GM18508 (cell line): ENCODE results near the gene TBC1D10A.

Experiments used
- ATAC-seq: cut with Tn5 transposase; IDR thresholded peaks from one replicate; pipeline ENCODE4 v1.9.1; 2021; ENCODE audit warnings: moderate number of reproducible peaks; ENCODE audit not compliant: insufficient read depth, unreplicated experiment

Gene TBC1D10A

DNA sequence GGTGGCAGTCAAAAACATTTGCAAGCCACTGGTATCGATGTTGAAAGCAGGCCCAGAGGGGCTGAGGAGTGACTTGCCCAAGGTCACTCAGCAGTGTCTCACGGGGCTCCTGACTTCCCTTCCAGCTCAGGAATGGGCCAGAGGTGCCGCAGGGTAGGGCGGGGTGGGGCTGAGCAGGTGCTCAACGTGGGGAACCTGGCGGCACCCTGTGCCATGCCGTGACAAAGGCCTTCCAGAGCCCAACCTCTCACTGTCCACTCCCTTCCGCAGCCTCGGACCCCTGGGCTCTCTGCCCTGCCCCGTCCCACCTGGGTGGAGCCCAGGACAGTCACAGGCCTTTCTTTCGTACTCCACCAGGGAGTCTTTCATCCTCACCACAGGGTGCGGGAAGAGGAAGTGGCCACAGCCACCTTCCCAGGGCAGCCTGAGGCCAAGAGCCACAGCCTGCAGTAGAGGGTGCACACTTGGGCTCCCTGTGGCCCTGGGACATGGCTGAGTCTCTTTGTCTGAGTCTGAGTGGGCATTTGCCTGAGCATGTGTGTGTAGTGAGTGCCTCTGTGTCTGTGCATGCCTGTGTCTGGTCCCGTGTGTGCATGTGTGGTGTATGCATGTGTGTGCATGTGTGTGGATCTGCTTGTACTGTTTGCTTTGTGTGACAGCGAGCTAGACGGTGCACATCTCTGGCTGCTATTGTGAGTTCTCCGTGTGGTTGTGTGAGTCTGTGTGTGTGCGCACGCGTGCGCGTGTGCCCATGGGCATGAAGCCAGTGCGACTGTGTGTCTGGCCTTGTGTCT lies 74.1 kb downstream of the TBC1D10A start:
- no peak for ATAC-seq

DNA sequence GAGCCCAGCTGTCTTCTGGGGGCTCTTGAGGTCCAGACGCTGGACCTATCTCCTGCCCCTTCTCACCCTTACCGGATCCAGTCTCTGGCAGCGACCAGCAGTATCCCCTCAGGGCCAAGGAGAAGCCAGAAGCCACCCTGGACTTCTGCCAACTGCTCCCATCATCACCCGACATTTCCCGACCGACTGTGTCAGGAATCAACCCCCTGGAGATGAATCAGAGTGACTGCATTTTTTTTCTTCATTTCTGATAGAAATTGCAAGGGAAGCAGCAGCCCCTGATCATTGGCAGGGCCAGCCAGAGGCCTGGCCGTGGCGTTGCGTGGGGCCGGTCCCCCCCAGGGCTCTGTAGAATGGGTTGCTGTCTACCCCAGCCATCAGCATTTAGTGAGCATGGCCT lies 75.0 kb downstream of the TBC1D10A start:
- ATAC-seq = no peak

DNA sequence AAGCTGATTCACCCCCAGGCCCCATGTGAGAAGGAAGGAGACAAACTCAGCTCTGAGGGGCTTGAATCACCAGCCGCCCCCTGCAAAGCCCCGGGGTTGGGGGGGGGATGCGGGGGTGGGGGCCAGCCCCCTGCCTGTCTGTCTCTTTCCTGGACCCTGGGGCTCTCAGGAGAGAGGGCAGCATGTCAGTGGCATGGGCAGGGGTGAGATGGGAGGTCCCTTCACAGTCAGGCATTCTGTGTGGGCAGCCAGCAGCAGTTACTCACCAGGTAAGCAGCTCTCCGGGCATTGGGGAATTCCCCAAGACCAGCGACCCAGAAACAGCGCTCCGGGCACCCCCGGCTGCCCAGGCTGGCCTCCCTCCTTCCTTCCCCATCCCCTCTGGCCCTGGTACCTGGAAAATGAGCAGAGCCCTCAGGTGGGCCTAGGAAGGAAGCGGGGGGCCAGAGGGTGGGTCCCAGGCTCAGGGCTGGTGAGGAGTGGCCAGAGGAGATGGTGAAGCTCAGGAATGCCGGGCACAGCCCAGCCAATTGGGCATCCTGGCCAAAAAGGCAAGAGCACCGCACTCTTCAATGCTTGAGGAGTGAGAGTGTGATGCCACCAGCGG lies 76.0 kb downstream of the TBC1D10A start:
- ATAC-seq = no peak

DNA sequence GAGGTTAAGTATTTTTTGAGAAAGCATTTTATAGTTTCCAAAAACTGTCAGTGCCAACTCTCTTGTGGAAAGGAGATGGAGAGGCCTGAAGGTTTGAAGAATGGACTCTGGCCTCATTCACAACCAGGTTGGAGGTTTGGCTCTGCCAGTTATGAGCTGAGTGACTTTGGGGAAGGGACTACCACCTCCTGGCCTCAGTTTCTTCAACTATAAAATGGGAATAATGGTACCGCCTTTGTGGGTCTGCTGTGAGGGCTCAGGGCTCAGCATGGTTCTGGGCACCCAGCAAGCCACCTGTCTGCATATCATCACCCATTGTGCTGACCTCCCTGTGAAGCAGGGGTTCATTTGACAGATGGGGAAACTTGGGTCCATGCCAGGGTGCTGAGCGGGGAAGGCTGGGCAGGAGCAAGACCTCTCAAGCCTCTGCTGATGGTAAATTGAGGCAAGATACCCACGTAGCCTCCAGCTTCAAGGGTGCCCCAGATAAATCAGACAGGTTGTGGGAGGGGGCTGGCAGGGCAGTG lies 76.6 kb downstream of the TBC1D10A start:
- no peak for ATAC-seq

DNA sequence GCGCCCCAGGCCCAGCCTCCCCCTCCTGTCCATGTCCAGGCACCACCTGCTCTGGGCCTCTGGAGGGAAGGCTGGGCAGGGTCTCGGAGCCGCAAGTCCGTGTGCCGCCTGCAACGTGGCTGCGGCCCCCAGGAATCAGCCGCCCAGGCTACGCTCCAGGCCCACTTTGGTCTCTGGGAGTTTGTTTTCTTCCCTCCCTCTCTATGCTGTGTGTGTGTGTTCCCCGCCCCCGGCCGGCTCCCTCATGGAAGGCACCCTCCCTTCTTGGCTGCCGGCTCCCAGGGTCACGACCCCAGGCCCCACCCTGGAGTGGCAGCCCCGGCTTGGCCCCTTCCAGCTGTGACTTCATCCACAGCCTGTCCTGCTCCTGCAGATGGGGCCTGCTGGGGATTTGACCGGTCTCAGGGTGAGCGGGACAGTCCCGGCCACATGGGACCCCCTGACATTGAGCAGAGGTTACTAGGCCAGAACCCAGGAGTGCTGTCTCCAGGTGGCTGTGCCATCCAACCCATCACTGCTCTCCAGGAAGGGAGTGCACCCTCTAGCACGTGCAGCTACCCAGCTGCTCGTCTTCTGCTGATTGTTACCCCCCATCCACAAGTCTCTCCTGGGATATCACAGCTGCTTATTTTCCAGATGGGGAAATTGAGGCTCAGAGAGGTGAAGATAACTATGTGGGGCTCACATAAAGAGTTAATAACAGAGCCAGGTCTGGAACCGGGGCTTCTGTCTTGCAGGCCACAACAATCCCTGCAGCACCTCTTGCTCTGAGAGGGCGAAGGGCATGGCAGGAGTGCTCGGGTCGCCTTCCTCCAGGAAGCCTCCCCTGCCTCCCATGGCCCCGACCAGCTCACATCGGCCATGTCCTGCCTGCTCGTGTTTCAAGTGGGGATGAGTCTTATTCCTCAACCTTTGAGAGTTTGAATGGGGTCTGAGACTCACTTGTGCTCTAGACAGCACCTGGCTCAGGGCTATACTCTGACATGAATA lies 77.4 kb downstream of the TBC1D10A start:
- ATAC-seq = no peak

DNA sequence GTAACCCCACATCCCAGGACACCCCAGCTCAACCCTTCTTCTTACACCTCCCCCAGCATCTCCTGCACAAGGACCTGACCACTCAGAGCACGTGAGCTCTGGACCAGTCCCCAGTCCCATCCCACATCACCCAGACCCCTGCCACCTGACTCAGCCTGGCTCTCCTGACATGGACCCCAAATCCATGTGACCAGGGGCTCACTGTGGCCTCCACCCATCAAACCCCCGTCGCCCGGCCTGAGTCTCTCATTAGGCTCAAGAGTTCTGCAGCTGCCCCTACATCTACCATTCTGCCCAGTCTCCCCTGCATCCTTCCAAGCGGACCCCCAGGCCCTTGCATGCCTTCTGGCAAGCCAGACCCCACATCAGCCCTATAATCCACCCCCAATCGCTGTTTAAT lies 78.3 kb downstream of the TBC1D10A start:
- ATAC-seq = no peak

DNA sequence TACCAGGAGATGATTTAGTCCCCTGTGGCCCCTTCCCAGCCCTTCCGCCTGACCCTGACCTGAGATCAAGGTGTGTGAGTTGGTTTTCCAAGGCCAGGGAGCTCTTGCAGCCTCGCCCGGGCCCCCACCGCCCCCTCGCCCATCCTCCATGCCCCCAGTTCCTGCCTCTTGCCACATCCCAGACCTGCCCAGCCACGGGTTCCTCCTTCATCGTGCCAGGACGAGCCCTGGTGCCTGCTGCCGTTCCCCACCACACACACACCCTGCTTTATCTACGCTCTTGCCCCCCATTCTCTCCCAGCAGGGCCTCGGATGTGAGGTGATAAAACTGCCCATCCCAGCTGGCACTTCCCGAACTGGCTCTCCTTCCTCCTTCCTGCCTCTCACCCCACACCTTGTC lies 78.8 kb downstream of the TBC1D10A start:
- ATAC-seq = no peak

DNA sequence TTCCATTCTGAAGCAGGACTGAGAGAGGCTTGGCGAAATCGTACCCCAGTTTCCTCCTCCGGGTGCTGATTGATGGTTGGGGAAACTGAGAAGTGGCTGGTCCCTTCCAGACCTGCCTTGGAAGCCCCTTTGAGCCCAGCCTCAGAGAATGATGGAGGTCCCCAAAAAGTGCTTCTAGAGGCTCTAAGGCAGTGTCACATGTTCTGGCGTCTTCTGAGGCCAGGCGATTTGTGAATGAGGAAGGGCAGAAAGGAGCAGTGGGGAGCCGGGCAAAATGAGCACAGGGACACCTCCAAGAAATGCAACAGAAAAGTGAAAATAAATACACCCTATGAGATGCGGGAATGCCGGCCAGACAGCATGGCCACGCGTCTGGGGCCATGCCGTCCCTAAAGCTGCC lies 79.2 kb downstream of the TBC1D10A start:
- no peak for ATAC-seq

DNA sequence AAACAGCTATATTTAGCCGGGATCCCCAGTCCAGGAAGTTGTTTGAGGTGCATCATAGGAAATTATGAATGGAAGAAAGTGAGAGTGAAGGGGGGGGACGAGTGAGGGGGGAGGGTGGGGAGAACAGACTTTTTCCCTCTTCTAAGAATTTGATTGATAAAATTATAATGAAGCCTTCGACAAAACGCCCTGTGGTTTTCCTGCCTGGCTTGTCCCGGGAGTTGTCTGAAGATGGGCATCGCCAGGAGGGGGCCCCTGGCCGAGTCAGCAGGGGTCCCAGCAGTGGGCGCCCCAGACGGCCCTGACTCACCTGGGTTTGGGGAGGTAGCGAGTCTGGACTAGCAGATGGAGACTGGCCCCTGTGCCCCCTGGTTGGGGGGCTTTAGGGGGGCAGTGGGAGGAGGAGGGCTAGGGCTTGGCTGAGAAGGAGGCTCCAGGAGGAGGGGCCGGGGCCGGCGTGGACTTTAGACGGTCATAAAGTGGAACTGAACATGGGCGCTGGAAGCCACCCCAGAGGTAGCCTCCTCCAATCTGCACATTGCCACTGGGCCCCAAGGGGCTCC lies 79.8 kb downstream of the TBC1D10A start:
- ATAC-seq = no peak

DNA sequence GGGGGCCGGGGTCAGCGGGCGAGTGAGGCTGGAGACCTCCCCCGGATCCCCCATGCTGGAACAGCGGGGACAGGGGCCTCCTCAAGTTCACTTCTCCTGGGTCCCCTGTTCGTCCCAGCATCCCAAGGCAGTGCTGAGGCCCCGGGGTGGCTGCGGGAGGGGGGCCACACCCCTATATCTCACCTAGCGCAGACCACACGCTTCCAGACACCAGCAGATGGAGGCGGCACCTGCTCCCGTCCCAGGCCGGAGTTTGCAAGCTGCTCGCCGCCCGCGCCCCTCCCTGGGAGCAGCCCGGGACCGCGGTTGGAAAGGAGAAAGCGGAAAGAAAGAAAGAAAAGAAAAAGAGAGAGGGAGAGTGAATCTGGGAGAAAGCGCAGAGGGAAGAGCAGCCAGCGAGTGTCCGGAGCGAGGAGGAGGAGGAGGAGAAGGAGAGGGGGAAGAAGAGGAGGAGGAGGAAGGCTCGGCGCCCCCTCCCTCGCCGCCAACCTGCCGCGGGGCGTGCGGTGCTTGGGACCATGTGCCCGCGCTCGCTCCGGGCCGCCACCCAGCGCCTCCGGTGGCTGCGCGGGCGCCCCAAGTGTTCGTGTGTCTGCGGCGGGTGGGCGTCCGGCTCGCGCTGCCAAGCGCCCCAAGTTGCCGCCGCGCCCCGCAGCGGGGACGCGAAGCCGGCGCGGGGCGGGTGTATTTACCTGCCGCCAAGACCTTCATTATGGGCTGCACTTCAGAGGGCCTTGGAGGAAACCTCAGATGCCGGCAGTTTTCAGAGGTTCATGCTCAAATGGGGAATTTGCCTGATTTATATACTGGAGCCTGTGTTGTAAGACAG lies 80.5 kb downstream of the TBC1D10A start, which contains the start of gene LIF:
LIF (minus strand) TSS at position 775 of the 829 bp plus-strand sequence; CDS start at position 711, 64 bp downstream.
- no peak for ATAC-seq

DNA sequence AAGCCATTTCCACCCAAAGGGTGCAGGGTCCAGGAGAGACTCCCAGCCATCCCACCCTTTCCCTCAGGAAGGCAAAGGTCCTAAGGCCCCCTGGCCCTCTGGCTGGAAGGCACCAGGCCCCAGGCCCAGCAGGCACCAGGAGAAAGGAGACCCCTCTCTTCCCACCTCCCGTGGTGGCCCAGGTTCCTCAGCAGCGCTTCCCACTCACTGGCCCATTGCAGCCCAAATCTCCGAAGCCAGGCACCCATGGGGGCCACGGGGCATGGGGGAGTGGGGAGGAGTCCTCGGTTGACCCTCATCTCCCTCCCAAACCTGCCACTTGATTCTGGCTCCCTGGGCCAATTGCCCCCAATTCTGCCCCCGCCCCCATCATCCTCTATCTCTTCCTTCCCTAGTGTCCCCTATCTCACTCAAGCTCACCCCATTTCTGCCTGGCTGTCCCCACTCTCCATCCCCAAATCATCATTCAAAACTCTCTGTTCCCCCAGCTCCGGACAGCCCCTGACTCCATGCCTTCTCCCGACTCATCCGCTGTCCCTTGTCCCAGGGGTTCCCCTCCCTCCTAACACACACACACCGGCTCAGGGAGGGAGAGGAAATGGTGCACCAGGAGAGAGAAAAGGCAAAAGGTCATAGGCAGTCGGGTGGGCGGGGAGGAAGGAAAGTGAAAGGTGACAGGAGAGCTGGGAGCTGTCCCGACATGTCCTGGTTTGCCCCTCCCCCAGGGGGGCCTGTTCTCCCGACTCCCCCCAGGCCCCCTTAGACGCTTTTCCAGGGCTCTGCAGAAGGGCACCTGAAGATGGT lies 81.4 kb downstream of the TBC1D10A start:
- no peak for ATAC-seq

DNA sequence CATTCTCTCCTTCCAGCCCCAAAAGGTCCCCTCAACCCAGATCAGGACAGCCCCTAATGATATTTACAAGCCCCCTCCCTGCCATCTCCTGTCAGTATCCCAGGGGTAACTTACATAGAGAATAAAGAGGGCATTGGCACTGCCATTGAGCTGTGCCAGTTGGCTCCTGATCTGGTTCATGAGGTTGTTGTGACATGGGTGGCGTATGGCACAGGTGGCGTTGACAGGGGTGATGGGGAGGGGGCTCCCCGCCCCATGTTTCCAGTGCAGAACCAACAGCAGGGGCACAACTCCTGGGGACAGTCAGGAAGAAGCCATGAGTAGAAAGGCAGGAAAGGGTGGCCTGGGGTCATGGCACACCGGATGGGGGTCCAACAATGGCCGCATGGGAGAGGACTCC lies 82.1 kb downstream of the TBC1D10A start:
- ATAC-seq = no peak

DNA sequence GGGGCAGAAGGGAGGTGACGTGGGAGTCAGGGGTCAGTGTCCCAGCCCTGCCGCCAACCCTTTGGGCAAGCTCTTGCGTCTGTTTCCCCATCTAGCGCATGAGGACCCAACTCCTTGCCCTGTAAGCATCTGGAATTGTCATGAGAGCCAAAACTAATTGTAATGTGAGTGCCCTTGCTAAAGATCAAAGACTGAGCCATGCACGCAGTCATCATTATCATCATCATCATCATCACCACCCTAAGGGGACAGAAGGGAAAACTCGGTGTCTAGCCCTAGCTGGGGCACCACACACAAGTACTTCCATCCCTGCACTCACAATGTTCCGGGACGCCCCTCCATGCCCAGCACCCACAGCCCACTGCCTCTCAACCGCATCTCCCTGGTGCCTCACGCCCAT lies 82.7 kb downstream of the TBC1D10A start:
- no peak for ATAC-seq

DNA sequence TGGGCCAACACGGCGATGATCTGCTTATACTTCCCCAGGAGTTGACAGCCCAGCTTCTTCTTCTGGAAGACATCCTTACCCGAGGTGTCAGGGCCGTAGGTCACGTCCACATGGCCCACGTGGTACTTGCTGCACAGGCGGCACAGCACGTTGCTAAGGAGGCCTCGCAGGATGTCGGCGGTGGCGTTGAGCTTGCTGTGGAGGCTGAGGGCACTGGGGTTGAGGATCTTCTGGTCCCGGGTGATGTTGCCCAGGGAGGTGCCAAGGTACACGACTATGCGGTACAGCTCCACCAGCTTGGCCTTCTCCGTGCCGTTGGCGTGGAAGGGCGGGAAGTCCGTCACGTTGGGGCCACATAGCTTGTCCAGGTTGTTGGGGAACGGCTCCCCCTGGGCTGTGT lies 83.1 kb downstream of the TBC1D10A start:
- ATAC-seq = no peak
